ENCODE results near the gene REPS2.

The REPS2 gene

DNA sequence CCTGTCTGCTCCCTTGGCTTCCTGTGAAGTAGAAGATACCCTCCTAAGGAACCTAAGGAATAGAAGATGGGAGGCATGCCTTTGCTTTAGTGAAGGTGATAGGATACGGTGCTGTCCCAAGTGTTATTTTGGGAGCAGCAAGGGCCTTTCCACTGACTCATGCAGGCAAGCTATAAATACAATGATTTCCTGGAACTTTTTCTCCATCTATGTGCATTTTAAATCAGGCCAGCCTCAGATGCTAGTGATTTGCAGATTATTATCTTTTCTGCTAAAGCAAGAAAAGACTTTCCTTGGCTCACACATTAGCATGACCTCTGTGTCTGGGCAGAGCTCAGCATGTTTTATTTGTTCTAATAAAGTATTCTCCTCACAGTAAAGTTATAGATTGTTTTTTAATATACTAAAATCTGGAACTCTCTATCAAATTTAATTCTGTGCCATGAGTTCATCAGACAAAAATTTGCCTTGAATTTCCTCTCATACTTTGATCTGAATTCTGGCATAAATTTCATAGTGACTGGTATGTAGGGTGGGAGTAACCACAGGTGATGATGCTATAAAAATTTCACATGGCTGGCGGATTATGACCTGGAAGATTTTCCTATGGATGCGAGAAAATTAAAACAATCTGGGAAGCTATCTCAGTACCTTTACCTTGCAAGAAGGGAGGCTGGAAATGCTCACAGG lies 131.7 kb downstream of the REPS2 start:
- DNase-seq (ENCODE audit: low read depth in 1 of 2, low spot score in 1 of 2), result no peak

DNA sequence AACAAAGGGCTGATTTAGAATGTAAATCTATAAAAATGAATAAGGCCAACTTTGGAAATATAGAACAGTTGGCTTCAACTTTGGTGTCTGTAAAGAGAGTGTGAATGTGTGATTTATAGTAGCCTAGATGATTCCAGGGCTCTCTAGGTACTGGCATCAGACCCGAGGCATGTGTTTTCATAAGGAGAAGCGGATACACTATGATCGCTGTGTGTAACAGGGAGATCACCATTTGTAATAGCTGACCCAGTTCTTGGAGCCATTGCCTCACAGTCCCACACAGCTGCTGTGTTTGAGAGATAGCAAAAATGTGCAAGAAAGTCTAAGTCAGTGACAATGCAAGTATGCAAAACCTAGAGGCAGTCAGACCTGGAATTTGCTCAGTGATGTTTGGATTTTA lies 135.1 kb downstream of the REPS2 start:
- no peak for DNase-seq (ENCODE audit: low read depth in 1 of 2, low spot score in 1 of 2)

DNA sequence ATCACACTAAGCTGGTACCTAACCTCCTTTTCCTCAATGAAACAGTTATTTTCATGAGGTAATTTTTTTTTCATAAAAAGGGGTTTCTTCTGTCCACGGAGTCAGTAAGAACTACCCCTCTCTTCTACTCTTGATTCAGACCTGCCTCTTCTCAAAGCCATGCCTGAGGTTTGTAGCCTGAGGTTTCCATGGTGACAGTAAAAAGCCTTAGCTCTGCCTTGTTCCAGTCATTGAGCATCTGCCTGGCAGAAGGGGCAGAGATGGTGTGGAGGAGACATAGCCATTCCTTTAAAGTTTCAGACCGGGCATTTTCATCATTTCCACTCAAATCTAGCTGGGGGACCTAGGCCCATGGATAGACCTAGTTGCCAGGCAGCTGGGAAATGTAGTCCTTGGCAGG lies 135.5 kb downstream of the REPS2 start:
- DNase-seq (ENCODE audit: low read depth in 1 of 2, low spot score in 1 of 2), result no peak

DNA sequence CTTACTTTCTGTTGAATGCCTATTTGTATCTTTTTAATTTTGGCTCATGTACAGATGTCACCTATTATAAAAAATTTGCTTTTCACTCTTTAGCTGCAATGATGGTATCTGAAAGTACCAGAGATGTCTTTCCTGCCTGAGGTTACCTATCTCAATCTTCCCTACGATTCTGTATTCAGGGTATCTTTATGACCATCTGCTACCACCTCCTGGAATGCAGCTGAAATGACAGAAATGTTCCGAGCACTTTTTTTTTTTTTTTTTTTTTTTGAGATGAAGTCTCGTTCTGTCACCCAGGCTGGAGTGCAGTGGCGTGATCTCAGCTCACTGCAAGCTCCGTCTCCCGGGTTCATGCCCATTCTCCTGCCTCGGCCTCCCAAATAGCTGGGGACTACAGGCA lies 136.4 kb downstream of the REPS2 start:
- no peak for DNase-seq (ENCODE audit: low read depth in 1 of 2, low spot score in 1 of 2)

DNA sequence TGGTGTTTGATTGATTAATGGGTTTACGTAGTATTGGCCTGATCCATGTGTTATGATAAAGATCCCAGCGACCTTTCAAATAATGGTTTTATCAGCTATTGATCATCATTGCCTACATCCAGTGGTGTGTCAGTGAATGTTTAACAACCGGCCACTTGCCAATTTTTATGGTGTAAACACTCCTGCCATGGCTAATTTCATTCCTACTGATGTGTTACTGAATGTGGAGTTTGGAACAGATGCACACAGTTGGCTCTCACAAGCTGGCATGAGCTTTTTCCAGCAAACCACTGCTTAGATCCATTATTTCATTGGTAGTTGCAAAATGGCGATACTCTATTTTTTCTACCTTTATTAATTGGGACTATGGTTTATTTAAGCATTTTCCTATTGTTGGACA lies 139.9 kb downstream of the REPS2 start:
- no peak for DNase-seq (ENCODE audit: low read depth in 1 of 2, low spot score in 1 of 2)

DNA sequence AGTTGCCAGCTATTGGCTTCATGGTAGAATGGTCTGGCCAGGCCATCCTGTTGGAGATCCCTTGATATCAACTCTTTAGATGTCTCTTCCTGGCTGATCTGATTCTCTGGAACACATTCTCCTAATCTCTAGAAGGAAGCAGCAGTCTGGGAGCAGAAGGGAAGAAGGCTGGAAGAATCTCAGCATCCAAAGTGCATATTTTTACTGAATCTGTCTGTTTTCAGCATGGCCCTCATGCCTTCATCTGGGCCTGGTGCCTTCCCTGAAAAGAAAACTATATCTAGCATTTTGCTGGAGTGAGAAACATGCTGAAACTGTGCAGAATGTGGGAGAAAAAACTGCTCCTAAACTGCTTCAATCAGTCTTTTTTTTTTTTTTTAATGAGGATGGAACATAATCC lies 148.7 kb downstream of the REPS2 start:
- no peak for DNase-seq (ENCODE audit: low read depth in 1 of 2, low spot score in 1 of 2)

DNA sequence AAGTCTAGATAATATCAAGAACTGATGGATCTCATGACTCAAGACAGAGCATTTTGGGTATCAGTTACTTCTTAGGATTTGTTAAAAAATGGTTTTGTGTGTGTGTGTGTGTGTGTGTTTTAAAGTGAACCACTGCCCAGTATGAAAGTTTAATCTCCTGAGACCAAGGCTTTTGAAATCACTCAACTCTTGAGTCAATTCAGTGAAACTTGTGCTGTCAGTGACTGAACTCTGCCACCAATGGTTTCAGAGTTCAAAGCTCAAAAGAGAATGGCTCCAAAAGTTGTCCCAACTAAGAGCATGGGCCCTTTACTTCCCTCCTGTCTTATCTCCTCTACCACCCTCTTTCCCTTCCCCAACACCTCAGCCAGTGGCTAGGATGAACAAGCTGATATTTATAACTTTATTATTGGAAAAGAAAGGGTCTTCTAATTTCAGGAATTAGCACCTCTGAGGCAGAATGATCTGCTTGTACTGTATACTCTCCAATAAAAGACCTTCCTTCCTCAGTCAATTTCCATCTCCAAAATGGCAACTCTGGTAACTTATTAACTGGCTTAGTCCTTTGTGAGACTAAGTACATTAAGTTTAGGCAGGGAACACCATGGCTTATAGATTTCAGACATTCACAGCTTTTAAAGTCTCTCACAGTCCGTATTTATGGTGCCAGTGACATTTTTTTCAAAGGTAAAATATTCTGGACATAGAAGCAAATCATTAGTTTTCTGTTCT lies 152.2 kb downstream of the REPS2 start:
- DNase-seq (ENCODE audit: low read depth in 1 of 2, low spot score in 1 of 2), result no peak

DNA sequence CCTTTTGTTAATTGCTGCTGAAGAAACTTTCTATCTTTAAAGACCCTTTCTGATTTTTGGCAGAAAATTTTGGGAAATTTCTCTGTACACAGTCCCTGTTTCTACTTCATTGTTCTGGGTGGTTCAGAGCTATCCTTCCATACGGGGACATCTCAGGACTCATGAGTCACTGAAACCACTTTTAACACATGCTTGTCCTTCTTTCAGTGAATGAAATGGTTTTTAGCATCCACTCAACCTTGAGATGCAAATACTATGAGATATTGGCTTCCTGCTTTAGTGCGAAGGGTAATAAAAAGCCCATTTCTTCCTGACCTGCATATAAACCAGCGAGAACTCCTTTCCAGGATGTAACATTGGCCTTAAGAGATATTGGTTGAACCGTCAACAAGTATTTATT lies 158.0 kb downstream of the REPS2 start:
- DNase-seq (ENCODE audit: low read depth in 1 of 2, low spot score in 1 of 2), result no peak

DNA sequence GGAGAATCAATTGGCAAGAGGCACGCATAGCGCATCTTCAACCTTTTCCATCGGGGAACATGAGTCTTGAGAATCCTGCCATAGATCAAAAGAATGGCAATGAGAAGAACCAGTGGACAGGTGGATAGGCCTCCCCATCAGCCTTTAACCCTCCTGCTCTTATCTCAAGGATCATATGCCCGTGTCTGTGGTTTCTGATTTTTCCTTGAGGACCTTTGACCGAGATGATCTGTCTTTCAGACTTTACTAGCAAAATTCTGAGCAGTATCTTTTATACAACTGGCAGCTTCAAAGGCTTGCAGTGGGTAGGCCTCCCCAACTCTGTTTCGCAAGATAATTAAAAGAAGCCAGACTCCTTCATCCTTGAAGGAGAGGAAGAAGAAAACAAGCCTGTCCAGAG lies 174.4 kb downstream of the REPS2 start:
- no peak for DNase-seq (ENCODE audit: low read depth in 1 of 2, low spot score in 1 of 2)

DNA sequence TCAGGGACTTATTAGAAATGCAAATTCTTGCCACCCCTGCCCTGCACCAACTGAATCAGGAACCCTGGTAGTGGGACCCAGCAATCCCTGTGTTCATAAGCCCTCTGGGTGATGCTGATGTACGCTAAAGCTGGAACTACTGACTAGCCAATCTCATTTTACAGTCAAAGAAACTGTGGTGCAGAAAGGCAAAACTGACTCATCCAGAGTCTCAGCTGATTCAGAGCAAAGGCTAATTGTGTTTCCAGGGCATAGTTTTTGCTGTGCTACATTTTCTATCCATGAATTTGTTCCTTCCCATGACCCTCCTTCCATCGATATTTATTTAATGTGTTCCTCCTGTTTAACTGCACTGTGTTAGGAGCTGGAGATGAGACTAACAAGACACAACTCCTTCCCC lies 207.5 kb downstream of the REPS2 start:
- DNase-seq (ENCODE audit: low read depth in 1 of 2, low spot score in 1 of 2), result no peak

DNA sequence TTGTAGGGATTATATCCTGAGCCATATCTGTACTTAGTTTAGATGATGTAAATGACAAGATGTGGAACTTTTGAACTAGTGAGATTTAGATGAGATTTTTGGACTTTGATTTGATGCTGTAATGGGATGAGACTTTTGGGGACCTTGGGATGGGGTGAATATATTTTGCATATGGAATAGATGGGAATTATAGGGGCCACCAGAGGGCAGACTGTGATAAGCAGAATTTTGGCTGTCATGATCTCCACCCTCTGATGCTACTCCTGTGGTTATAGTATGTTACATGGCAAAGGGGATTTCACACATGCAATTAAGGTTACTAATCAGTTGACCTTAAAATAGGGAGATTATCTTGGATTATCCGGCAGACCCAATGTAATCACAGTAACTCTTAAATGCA lies 214.5 kb downstream of the REPS2 start:
- DNase-seq (ENCODE audit: low read depth in 1 of 2, low spot score in 1 of 2), result no peak

DNA sequence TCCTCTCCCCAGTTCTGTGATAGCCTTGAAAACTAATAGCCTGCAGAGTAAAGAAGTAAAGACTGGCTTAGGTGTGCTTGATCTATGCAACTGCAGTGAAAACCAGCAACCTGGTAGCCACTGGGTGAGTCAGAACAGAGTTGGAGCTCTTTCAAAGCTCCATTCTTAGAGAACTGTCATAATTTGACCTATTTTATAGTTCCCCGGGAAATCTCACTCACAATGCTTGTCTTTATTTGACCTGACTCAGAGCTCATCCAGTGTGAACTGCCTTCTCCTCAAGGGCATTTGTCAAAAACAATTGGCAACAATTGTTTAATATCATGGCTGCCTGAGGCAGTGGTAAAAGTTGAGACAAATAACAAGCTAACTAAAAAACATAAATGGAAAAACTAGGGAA lies 215.5 kb downstream of the REPS2 start:
- DNase-seq (ENCODE audit: low read depth in 1 of 2, low spot score in 1 of 2), result no peak

DNA sequence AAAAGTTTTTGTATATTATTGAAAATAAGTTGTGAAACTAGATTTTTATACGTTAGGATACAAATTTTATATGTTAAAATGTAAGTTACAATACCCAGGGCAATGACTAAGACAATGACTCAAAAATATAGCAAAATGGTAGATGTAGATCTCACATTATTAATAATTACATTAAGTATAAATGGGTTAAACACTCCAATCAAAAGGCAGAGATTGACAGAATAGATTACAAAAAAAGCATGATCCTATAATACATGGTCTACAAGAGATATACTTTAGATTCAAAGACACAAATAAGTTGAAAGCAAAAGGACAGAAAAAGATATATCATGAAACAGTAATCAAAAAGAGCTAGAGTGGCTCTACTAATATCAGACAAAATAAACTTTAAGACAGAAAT lies 217.6 kb downstream of the REPS2 start:
- DNase-seq (ENCODE audit: low read depth in 1 of 2, low spot score in 1 of 2), result no peak

DNA sequence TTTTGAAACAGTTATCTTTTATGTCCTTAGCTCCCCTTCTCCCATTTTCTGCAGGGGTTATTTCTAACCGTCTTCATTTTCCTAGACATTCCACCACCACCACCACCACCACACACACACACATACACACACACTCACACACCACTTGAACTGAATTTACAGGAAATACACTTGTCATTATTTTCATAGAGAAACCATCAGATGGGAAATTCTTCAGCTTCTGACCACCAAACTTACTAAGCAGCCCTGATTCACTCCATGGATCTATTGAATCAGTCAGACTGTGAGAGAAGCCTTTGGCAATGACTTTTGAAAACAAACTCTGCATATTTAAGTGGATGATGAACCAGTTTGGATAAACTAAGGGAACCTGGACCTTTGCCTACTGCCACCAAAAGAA lies 218.5 kb downstream of the REPS2 start:
- no peak for DNase-seq (ENCODE audit: low read depth in 1 of 2, low spot score in 1 of 2)

DNA sequence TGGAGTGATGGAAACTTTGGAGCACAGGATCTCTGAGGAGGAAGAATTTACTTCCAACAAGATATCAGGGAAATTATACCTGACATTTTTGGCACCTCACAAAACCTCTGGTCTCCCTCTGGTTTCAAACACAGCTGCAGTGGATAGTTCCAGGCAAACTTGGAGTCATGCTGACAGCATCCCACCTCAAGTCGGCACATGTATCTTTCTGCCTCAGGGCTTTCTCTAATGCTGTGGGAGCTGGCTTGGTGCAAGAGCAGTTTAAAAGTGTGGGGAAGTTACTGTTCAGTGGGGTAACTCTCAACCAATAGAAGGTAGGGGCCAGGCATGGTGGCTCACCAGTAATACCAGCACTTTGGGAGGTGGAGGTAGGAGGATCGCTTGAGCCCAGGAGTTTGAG lies 221.5 kb downstream of the REPS2 start:
- no peak for DNase-seq (ENCODE audit: low read depth in 1 of 2, low spot score in 1 of 2)

DNA sequence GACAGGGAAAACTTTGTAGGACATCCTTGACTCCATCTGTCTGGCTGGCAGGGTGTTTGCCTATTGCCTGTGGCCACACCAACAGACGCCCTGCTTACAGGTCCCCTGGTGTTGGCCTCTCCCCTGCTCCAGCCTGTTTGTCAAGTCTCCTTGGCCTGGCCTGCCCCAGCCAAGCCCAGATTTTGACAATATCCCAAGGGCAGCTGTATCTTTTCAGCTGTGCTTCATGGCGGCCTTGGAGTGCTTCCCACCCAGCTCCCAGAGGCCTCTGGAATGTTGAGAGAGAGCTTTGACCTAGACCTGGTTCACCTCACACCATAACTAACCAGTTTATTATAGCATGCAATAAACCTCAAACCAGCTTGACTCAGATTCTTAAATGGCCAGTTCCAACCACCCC lies 224.5 kb downstream of the REPS2 start:
- no peak for DNase-seq (ENCODE audit: low read depth in 1 of 2, low spot score in 1 of 2)

DNA sequence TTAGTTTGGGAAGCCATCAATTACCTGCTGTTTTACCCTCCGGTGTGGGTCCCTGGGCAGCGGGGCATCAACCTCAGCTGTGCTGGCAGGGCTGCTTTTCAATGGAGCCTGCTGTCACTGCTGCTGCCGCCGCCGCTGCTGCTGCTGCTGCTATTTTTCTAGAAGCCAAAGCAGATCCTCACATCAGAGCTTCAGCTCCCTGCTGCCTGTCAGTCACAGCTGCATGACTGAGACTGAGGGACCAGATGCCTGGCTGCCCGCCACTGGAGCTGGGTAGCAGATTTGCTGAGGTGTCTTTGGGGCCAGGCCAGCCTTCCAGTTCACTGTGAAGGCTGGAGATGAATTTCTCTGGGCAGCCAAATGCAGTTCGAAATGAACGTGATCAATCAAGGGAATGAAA lies 228.2 kb downstream of the REPS2 start:
- DNase-seq (ENCODE audit: low read depth in 1 of 2, low spot score in 1 of 2), result no peak

DNA sequence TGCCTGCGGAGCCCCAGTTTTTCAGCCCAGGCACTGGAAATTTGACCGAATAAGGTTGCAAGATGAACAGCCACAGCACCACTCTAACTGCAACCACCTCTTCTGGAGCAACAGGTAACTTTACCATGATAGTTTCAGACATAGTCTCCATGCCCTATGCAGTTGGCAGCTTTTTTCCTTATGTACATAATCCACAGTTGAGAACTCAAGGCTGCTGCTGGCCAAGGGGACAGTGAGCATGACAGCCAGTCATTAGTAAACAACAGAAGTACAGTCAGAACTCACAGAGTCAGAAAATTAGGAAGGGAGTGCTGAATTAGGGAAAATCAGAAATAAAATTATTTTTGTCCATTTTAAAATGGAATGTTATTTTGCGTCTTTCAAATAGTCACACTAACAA lies 235.9 kb downstream of the REPS2 start:
- DNase-seq (ENCODE audit: low read depth in 1 of 2, low spot score in 1 of 2), result no peak

DNA sequence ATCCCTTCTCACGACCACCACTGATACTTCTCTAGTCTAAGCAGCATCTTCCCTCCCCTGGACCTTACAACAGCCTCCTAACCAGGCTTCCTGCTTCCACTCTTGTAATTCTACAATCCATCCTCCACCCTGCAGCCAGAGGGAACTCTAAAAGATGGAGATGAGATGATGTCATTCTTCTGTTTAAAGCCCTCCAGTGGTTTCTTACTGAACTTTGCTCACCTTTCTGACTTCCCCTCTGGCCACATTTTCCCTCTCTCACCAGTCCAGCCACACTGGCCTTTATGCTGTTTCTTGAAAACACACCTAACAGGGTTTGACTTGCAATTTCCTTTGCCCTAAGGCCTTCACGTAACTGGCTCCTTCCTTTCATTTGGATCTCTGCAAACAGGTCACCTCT lies 237.1 kb downstream of the REPS2 start:
- DNase-seq (ENCODE audit: low read depth in 1 of 2, low spot score in 1 of 2), result no peak

DNA sequence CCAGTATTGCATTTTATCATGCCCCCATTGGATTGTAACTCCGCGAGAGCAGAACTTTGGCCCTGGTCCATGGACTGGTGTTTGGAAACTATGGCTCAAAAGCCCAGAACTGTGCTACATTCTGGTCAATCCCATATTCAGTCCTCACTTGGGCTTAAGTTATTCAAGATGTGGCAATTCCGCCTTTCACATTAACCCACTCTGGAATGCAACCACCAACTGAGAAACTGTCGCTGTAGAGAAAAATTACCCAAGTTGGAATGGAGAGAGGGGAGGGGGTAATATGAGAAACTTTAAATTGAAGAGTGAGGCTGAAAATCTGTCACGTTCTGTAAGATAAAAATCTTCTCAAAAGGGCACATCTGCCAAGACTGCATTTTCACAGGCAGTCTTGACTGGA lies 239.0 kb downstream of the REPS2 start:
- no peak for DNase-seq (ENCODE audit: low read depth in 1 of 2, low spot score in 1 of 2)

DNA sequence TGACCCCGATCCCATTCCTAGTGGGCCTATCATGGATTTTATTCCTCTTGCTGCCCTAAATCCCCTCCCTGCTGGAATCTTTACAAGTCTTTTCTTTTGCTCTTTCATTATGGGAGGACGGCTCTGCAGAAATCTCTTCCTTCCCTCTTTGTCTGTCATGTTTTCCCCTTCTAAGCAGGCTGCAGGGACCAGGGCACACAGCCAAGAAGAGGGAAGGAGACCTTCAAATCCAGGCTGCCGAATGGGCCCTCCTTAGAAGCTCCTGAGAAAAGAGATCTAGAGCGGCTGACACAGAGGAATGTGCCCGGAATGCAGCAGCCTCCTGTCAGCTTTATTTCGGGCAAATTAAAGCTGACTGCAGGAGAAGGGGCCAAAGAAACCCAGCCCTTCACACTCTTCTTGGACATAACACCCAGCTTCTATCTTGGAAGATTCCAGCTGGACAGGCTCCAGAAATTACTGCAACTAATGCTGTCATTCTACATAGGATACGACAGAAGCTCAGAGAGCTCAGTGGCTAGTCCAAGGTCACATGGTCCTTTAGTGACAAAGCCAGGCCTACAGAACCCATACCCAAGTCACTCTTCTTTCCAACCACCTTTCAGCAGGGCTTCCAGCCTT lies 240.8 kb downstream of the REPS2 start:
- no peak for DNase-seq (ENCODE audit: low read depth in 1 of 2, low spot score in 1 of 2)

DNA sequence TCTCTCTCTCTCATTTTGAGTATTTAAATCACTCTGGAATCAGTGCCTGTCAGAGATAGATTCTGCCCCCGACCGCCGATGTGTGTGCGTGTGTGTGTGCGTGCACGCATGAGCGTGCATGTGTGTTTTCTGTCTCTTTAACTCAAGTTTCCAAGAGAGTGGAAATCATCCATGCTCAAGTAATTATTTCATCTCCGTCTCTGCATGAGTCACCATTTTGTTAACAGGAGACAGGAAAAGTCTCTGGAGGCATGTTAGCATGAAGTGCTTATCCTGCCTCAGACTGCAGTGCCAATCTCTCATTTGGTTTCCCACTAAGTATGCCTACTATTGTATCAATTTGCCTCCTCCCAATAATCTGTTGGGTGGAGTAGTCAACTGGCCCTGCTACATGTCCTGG lies 245.6 kb downstream of the REPS2 start:
- DNase-seq (ENCODE audit: low read depth in 1 of 2, low spot score in 1 of 2), result no peak

All from stimulated activated CD4-positive, alpha-beta T cell treated with anti-CD3 and anti-CD28 coated beads, Interleukin-15, amount 100 ng/mL, for 1 hour (primary cell).